H1 (cell line): ENCODE results near the gene DLEC1. TPM values are rescaled to one million over a fixed set of nuclear protein-coding genes. Genes with fewer than 3 reads are reported as not detected.

Experiments
- CTCF ChIA-PET: fragments of 300-600 bp; sonication (Branson Sonifier 250); formaldehyde crosslinking; loops from one replicate; lab custom pipeline; 2021; ENCODE audit not compliant: partially characterized antibody; lab: Charles Lee
- POLR2A ChIA-PET: fragments of 300-600 bp; sonication (Branson Sonifier 250); formaldehyde crosslinking; loops from one replicate; lab custom pipeline; 2021; ENCODE audit warnings: inconsistent platforms; ENCODE audit not compliant: partially characterized antibody; lab: Charles Lee
- DNase-seq, 2 experiments: peaks; one replicate each; pipeline versions ENCODE4 v3.0.0 to v3.0.0-alpha.2; 2010 to 2022; ENCODE audit warnings: low spot score in 2 of 2, low read depth in 1 of 2, mixed read lengths in 1 of 2
- FAIRE-seq: peaks from 2 replicates; lab custom pipeline; 2011; peaks lifted over from hg19 to GRCh38; lab: Jason Lieb, UNC
- H2AFZ ChIP-seq: 2 replicates; pipeline ENCODE4 v1.8.1; 2012; ENCODE audit warnings: low read length, inconsistent platforms
- H2AK5ac ChIP-seq: 2 replicates; pipeline ENCODE4 v1.6.1; 2013; ENCODE audit warnings: low read depth, low read length
- H2BK120ac ChIP-seq: replicated peaks from 2 replicates; pipeline ENCODE3; 2013; ENCODE audit warnings: low read depth, low read length, inconsistent platforms
- H2BK12ac ChIP-seq: 2 replicates; pipeline ENCODE4 v1.6.1; 2013; ENCODE audit warnings: low read depth, low read length
- H2BK15ac ChIP-seq: 2 replicates; pipeline ENCODE4 v1.6.1; 2013; ENCODE audit warnings: low read length
- H2BK20ac ChIP-seq: 2 replicates; pipeline ENCODE4 v1.6.1; 2013; ENCODE audit warnings: low read length
- H2BK5ac ChIP-seq: 2 replicates; pipeline ENCODE4 v1.6.1; 2013; ENCODE audit warnings: low read depth, low read length
- H3K14ac ChIP-seq: 2 replicates; pipeline ENCODE4 v1.6.1; 2013; ENCODE audit warnings: inconsistent platforms; ENCODE audit not compliant: insufficient read length
- H3K18ac ChIP-seq: 2 replicates; pipeline ENCODE4 v1.6.1; 2013; ENCODE audit warnings: low read length; ENCODE audit errors: extremely low read depth
- H3K23ac ChIP-seq: 2 replicates; pipeline ENCODE4 v1.6.1; 2013; ENCODE audit warnings: inconsistent platforms; ENCODE audit not compliant: insufficient read length
- H3K23me2 ChIP-seq: 2 replicates; pipeline ENCODE4 v1.6.1; 2013; ENCODE audit warnings: low read depth, low read length
- H3K27ac ChIP-seq: 2 replicates; pipeline ENCODE4 v1.6.1; 2011; ENCODE audit warnings: low read depth, low read length, inconsistent platforms
- H3K27me3 ChIP-seq, 4 experiments: replicated peaks in 1 of 4; 1 replicate in 1 of 4; 2 replicates in 3 of 4; pipeline versions ENCODE4 v1.6.1 to v1.8.1; 2011 to 2013; ENCODE audit warnings: low read length in 3 of 4, mild to moderate bottlenecking in 3 of 4, inconsistent platforms in 2 of 4, mixed read lengths in 2 of 4, moderate library complexity in 1 of 4; ENCODE audit not compliant: control insufficient read depth in 3 of 4, insufficient read depth in 3 of 4; ENCODE audit errors: extremely low read depth in 1 of 4
- H3K36me3 ChIP-seq, 4 experiments: 2 replicates each; pipeline versions ENCODE4 v1.6.1 to v1.8.1; 2011 to 2013; ENCODE audit warnings: mild to moderate bottlenecking in 4 of 4, low read length in 3 of 4, moderate library complexity in 2 of 4, control low read depth in 1 of 4, inconsistent platforms in 1 of 4; ENCODE audit not compliant: insufficient read depth in 4 of 4, control insufficient read depth in 2 of 4
- H3K4ac ChIP-seq: replicated peaks from 2 replicates; pipeline ENCODE3; 2013; ENCODE audit warnings: low read length, low read depth, mixed read lengths, inconsistent platforms; ENCODE audit not compliant: insufficient read length
- H3K4me1 ChIP-seq, 4 experiments: replicated peaks in 1 of 4; 1 replicate in 1 of 4; 2 replicates in 3 of 4; pipeline versions ENCODE4 v1.6.1 to v1.8.1; 2011 to 2013; ENCODE audit warnings: low read length in 3 of 4, inconsistent platforms in 2 of 4, mixed read lengths in 1 of 4; ENCODE audit not compliant: insufficient read depth in 4 of 4, control insufficient read depth in 3 of 4
- H3K4me2 ChIP-seq, 2 experiments: 2 replicates each; pipeline versions ENCODE4 v1.6.1 to v1.8.1; 2011 to 2013; ENCODE audit warnings: low read depth in 2 of 2, low read length in 2 of 2, control low read depth in 1 of 2, inconsistent platforms in 1 of 2, mild to moderate bottlenecking in 1 of 2; ENCODE audit not compliant: insufficient read depth in 1 of 2
- H3K4me3 ChIP-seq, 4 experiments: fragments of 200-600, 300-600 bp in 1 of 4; sonication (generic), shearing (Covaris generic), sonication (Bioruptor Twin) in 1 of 4; 2 replicates each; pipeline versions ENCODE4 v1.5.1 to v1.8.1; 2011 to 2016; ENCODE audit warnings: low read length in 4 of 4, low read depth in 3 of 4, control low read depth in 2 of 4, inconsistent platforms in 2 of 4, mild to moderate bottlenecking in 2 of 4, mixed read lengths in 1 of 4, moderate library complexity in 1 of 4; ENCODE audit not compliant: insufficient read depth in 2 of 4; ENCODE audit errors: extremely low read depth in 1 of 4
- H3K56ac ChIP-seq: replicated peaks from 2 replicates; pipeline ENCODE3; 2013; ENCODE audit warnings: low read depth, mild to moderate bottlenecking, mixed read lengths, low read length, inconsistent platforms; ENCODE audit not compliant: insufficient read length
- H3K79me1 ChIP-seq: 2 replicates; pipeline ENCODE4 v1.6.1; 2013; ENCODE audit warnings: low read depth, low read length, control low read depth
- H3K79me2 ChIP-seq, 2 experiments: 2 replicates each; pipeline versions ENCODE4 v1.6.1 to v1.8.1; 2012 to 2013; ENCODE audit warnings: low read length in 2 of 2, mild to moderate bottlenecking in 2 of 2, inconsistent platforms in 1 of 2; ENCODE audit not compliant: insufficient read depth in 2 of 2, control insufficient read depth in 1 of 2
- H3K9ac ChIP-seq, 4 experiments: replicated peaks in 1 of 4; 1 replicate in 1 of 4; 2 replicates in 3 of 4; pipeline versions ENCODE4 v1.6.1 to v1.8.1; 2011 to 2013; ENCODE audit warnings: low read depth in 3 of 4, low read length in 3 of 4, control low read depth in 2 of 4, mild to moderate bottlenecking in 2 of 4, moderate library complexity in 2 of 4, inconsistent platforms in 1 of 4; ENCODE audit errors: extremely low read depth in 1 of 4
- H3K9me3 ChIP-seq, 2 experiments: 2 replicates each; pipeline versions ENCODE4 v1.6.1 to v1.8.1; 2012 to 2013; ENCODE audit warnings: mild to moderate bottlenecking in 2 of 2, moderate library complexity in 2 of 2, control low read depth in 1 of 2, inconsistent platforms in 1 of 2, low read depth in 1 of 2, low read length in 1 of 2, mixed read lengths in 1 of 2; ENCODE audit not compliant: insufficient read depth in 2 of 2
- H4K20me1 ChIP-seq, 2 experiments: replicated peaks in 1 of 2; 2 replicates each; pipeline versions ENCODE3 to v1.8.1; 2011 to 2013; ENCODE audit warnings: inconsistent platforms in 2 of 2, low read length in 2 of 2, mild to moderate bottlenecking in 1 of 2; ENCODE audit not compliant: insufficient read depth in 2 of 2, control insufficient read depth in 1 of 2
- H4K5ac ChIP-seq: 2 replicates; pipeline ENCODE4 v1.6.1; 2013; ENCODE audit warnings: low read length, low read depth, mixed read lengths, inconsistent platforms; ENCODE audit not compliant: insufficient read length
- H4K8ac ChIP-seq: 2 replicates; pipeline ENCODE4 v1.8.0; 2013; ENCODE audit warnings: mild to moderate bottlenecking, moderate library complexity, low read length, inconsistent platforms; ENCODE audit not compliant: insufficient read depth; ENCODE audit errors: extremely low read depth
- H4K91ac ChIP-seq: replicated peaks from 2 replicates; pipeline ENCODE3; 2013; ENCODE audit warnings: low read length, mixed read lengths, inconsistent platforms; ENCODE audit not compliant: insufficient read length
- WGBS, 2 experiments: shearing (Covaris generic) in 1 of 2; methylation state at CpG; one replicate each; pipeline versions ENCODE4 v1.1.6 to v1.1.7; 2013 to 2015; ENCODE audit warnings: low lambda C conversion rate in 2 of 2, mixed read lengths in 2 of 2, inconsistent platforms in 1 of 2, low coverage in 1 of 2, missing lambda C conversion rate in 1 of 2; ENCODE audit not compliant: insufficient replicate concordance in 2 of 2, insufficient coverage in 1 of 2, insufficient read length in 1 of 2; ENCODE audit errors: extremely low coverage in 1 of 2, missing lambda C conversion rate in 1 of 2; 5-methylcytosine and 5-hydroxymethylcytosine counted together
- polyA plus RNA-seq, 7 experiments: library from polyadenylated mRNA; depleted of rRNA in 3 of 7; stranded (reverse) in 5 of 7; unstranded in 2 of 7; fragments of >200 nt in 5 of 7; fragments of 200-250 nt in 2 of 7; gene quantifications; 1 replicate in 5 of 7; 2 replicates in 1 of 7; 4 replicates in 1 of 7; pipeline versions ENCODE4 v1.2.1 to v1.2.3, GENCODE V29; 2011 to 2013; ENCODE audit warnings: missing spikeins in 2 of 7, mixed read lengths in 2 of 7
- total RNA-seq: library from RNA; stranded (reverse); fragmentation: NEBNext Ultra II Directional; extraction: Animal tissue kit (Norgen Biotek cat#: 25700); gene quantifications from 2 replicates; pipeline ENCODE4 v1.2.1, GENCODE V29; 2021

DLEC1 gene
- total and polyA plus RNA-seq, 2 of the 8 experiments (the other 6 are each of a cell fraction or from before 2014, with no cell fraction given) = 0.26 to 0.76 TPM

- WGBS, 2 experiments = 85% methylated on average over 2 of the region's 2 CpGs; no CpG with 5 or more reads in 1 of the 2 experiments
- Histone ChIP-seq H3K4ac (no peak overlapping the region), H4K8ac (no peak overlapping the region; the same call in 1 of the 2 replicates), H3K14ac (no peak overlapping the region), H3K18ac (no peak overlapping the region), H3K4me1 (no peaks in the 10 kb centered on the region), H3K4me3 (no peak overlapping the region), H3K56ac (no peak overlapping the region), H3K79me2 (no peaks in the 10 kb centered on the region), H2BK15ac (no peak overlapping the region), H2BK12ac (no peak overlapping the region), H3K23me2 (0 out of 2 replicates have a peak, but pooled peaks cover 2% of the 10 kb centered on the region), H3K27me3 (no peaks in the 10 kb centered on the region), H2AK5ac (no peak overlapping the region), H2BK5ac (no peak overlapping the region), H3K9me3 (peaks cover 0 to 8% of the 10 kb centered on the region in 2 experiments; a peak in 1 of 4 replicates), H4K5ac (peak overlapping the region; percentile 5), H3K27ac (no peak overlapping the region), H2AFZ (no peak overlapping the region), H3K23ac (no peak overlapping the region), H3K9ac (no peak overlapping the region), H4K20me1 (no peaks in the 10 kb centered on the region), H3K36me3 (no peaks in the 10 kb centered on the region), H2BK20ac (no peak overlapping the region), H3K4me2 (no peak overlapping the region), H4K91ac (no peak overlapping the region), H3K79me1 (no peaks in the 10 kb centered on the region), H2BK120ac (no peak overlapping the region)
- POLR2A ChIA-PET = no interaction called here
- DNase-seq (no peak), FAIRE-seq (no peak)
- CTCF ChIA-PET = interaction anchor here (0.7 to 1.8 kb wide), 3 partner anchors 19 to 58 kb away, joined by 3 to 5 read pairs (median 4); no protein-coding TSS in a partner anchor
Measured at GRCh38 chr3:38059148-38059547, 20.1 kb downstream of the DLEC1 start.
